Activated naive CD8-positive, alpha-beta T cell treated with anti-CD3 and anti-CD28 coated beads for 36 hours (primary cell): Measurements from ENCODE around the gene AAK1. TPM values are rescaled to one million over a fixed set of nuclear protein-coding genes. Genes with fewer than 3 reads are reported as not detected.

Experiments
- DNase-seq: peaks from one replicate; pipeline ENCODE4 v3.0.0; 2021
- H3K27ac Mint-ChIP-seq: one replicate; pipeline ENCODE4 v1.8.0; 2022; ENCODE audit warnings: mild to moderate bottlenecking, moderate library complexity, mixed read lengths
- H3K27me3 Mint-ChIP-seq: one replicate; pipeline ENCODE4 v1.8.0; 2022; ENCODE audit warnings: mild to moderate bottlenecking, mixed read lengths
- H3K36me3 Mint-ChIP-seq: one replicate; pipeline ENCODE4 v1.8.0; 2021; ENCODE audit warnings: mild to moderate bottlenecking, mixed read lengths
- H3K4me1 Mint-ChIP-seq: one replicate; pipeline ENCODE4 v1.8.0; 2021; ENCODE audit warnings: mixed read lengths
- H3K4me3 Mint-ChIP-seq: one replicate; pipeline ENCODE4 v1.8.0; 2022; ENCODE audit warnings: mild to moderate bottlenecking, moderate library complexity, mixed read lengths
- H3K9me3 Mint-ChIP-seq: one replicate; pipeline ENCODE4 v1.8.0; 2022; ENCODE audit warnings: mixed read lengths
- total RNA-seq, 2 experiments: library from RNA; stranded (reverse); gene quantifications; one replicate each; pipeline ENCODE4 v1.2.3, GENCODE V29; 2021

The AAK1 gene
- total RNA-seq, 2 experiments from 2014 or later = 78.3 to 85.4 TPM

- Mint-ChIP-seq H3K36me3 (peaks cover 40% of the 10 kb centered on the region), H3K27ac (peak overlapping the region; percentile 87)
Observed at GRCh38 chr2:69642709-69643601, 584 bp downstream of the AAK1 start.

GRCh38 chr2:69641887-69642708 lies 1.4 kb downstream of the AAK1 start:
- no peaks in the 10 kb centered on the region for H3K9me3 Mint-ChIP-seq
- DNase-seq = no peak
- peaks cover 46% of the 10 kb centered on the region for H3K36me3 Mint-ChIP-seq
- H3K4me1 Mint-ChIP-seq = peaks cover 63% of the 10 kb centered on the region
- H3K4me3 Mint-ChIP-seq = peak overlapping the region; percentile 89
- no peaks in the 10 kb centered on the region for H3K27me3 Mint-ChIP-seq
- H3K27ac Mint-ChIP-seq = peak overlapping the region; percentile 87

More at GRCh38 chr2:69642709-69643601, 584 bp downstream of the AAK1 start:
- peak; percentile 61 for DNase-seq
- Mint-ChIP-seq H3K4me1 (peaks cover 57% of the 10 kb centered on the region), H3K27me3 (no peaks in the 10 kb centered on the region), H3K4me3 (peak overlapping the region; percentile 89), H3K9me3 (no peaks in the 10 kb centered on the region)

GRCh38 chr2:69641471-69641870 lies 2.1 kb downstream of the AAK1 start:
- H3K36me3 Mint-ChIP-seq = peaks cover 45% of the 10 kb centered on the region
- H3K27ac Mint-ChIP-seq = peak overlapping the region; percentile 87
- H3K4me1 Mint-ChIP-seq = peaks cover 59% of the 10 kb centered on the region
- H3K4me3 Mint-ChIP-seq = peak overlapping the region; percentile 89
- H3K9me3 Mint-ChIP-seq = no peaks in the 10 kb centered on the region
- no peak for DNase-seq
- H3K27me3 Mint-ChIP-seq = no peaks in the 10 kb centered on the region

- no peak for DNase-seq
- Mint-ChIP-seq H3K36me3 (peaks cover 54% of the 10 kb centered on the region), H3K4me1 (peaks cover 48% of the 10 kb centered on the region), H3K9me3 (no peaks in the 10 kb centered on the region), H3K27ac (peak overlapping the region; percentile 87), H3K27me3 (no peaks in the 10 kb centered on the region), H3K4me3 (peak overlapping the region; percentile 89)
Observed at GRCh38 chr2:69639266-69639665, 4.3 kb downstream of the AAK1 start.

- no peaks in the 10 kb centered on the region for H3K27me3 Mint-ChIP-seq
- H3K27ac Mint-ChIP-seq = peak overlapping the region; percentile 40
- H3K9me3 Mint-ChIP-seq = no peaks in the 10 kb centered on the region
- DNase-seq = no peak
- peaks cover 51% of the 10 kb centered on the region for H3K4me1 Mint-ChIP-seq
- peak overlapping the region; percentile 30 for H3K4me3 Mint-ChIP-seq
- H3K36me3 Mint-ChIP-seq = peaks cover 55% of the 10 kb centered on the region
Observed at GRCh38 chr2:69638630-69639029, 4.9 kb downstream of the AAK1 start.

- no peaks in the 10 kb centered on the region for H3K27me3 Mint-ChIP-seq
- DNase-seq = no peak
- no peaks in the 10 kb centered on the region for H3K9me3 Mint-ChIP-seq
- peak overlapping the region; percentile 40 for H3K27ac Mint-ChIP-seq
- peaks cover 55% of the 10 kb centered on the region for H3K36me3 Mint-ChIP-seq
- H3K4me1 Mint-ChIP-seq = peaks cover 52% of the 10 kb centered on the region
- H3K4me3 Mint-ChIP-seq = peak overlapping the region; percentile 30
Observed at GRCh38 chr2:69637923-69638322, 5.6 kb downstream of the AAK1 start.

GRCh38 chr2:69636395-69636794 lies 7.1 kb downstream of the AAK1 start:
- no peak overlapping the region for H3K4me3 Mint-ChIP-seq
- H3K36me3 Mint-ChIP-seq = peaks cover 55% of the 10 kb centered on the region
- peaks cover 62% of the 10 kb centered on the region for H3K4me1 Mint-ChIP-seq

GRCh38 chr2:69635432-69635831 lies 8.1 kb downstream of the AAK1 start:
- H3K36me3 Mint-ChIP-seq = peaks cover 53% of the 10 kb centered on the region
- H3K4me1 Mint-ChIP-seq = peaks cover 67% of the 10 kb centered on the region
- no peaks in the 10 kb centered on the region for H3K27me3 Mint-ChIP-seq
- no peak for DNase-seq
- no peaks in the 10 kb centered on the region for H3K9me3 Mint-ChIP-seq
- no peak overlapping the region for H3K4me3 Mint-ChIP-seq
- H3K27ac Mint-ChIP-seq = no peak overlapping the region

More at GRCh38 chr2:69636395-69636794, 7.1 kb downstream of the AAK1 start:
- no peak overlapping the region for H3K27ac Mint-ChIP-seq
- H3K9me3 Mint-ChIP-seq = no peaks in the 10 kb centered on the region
- no peaks in the 10 kb centered on the region for H3K27me3 Mint-ChIP-seq
- DNase-seq = no peak

GRCh38 chr2:69634196-69634821 lies 9.2 kb downstream of the AAK1 start:
- DNase-seq = no peak
- Mint-ChIP-seq H3K27ac (peak overlapping the region; percentile 55), H3K9me3 (no peaks in the 10 kb centered on the region), H3K36me3 (peaks cover 45% of the 10 kb centered on the region), H3K4me1 (peaks cover 58% of the 10 kb centered on the region), H3K4me3 (no peak overlapping the region), H3K27me3 (no peaks in the 10 kb centered on the region)

- H3K27ac Mint-ChIP-seq = no peak overlapping the region
Observed at GRCh38 chr2:69631402-69631801, 12.1 kb downstream of the AAK1 start.

GRCh38 chr2:69629921-69630608 lies 13.5 kb downstream of the AAK1 start:
- Mint-ChIP-seq H3K27me3 (no peaks in the 10 kb centered on the region), H3K27ac (peak overlapping the region; percentile 52), H3K4me3 (no peak overlapping the region), H3K9me3 (no peaks in the 10 kb centered on the region), H3K36me3 (peaks cover 23% of the 10 kb centered on the region), H3K4me1 (peaks cover 33% of the 10 kb centered on the region)
- no peak for DNase-seq

More at GRCh38 chr2:69631402-69631801, 12.1 kb downstream of the AAK1 start:
- Mint-ChIP-seq H3K9me3 (no peaks in the 10 kb centered on the region), H3K27me3 (no peaks in the 10 kb centered on the region), H3K4me1 (peaks cover 35% of the 10 kb centered on the region), H3K4me3 (no peak overlapping the region), H3K36me3 (peaks cover 26% of the 10 kb centered on the region)
- DNase-seq = no peak

- peaks cover 27% of the 10 kb centered on the region for H3K4me1 Mint-ChIP-seq
- DNase-seq = no peak
- H3K27me3 Mint-ChIP-seq = no peaks in the 10 kb centered on the region
- H3K36me3 Mint-ChIP-seq = peaks cover 15% of the 10 kb centered on the region
- no peak overlapping the region for H3K4me3 Mint-ChIP-seq
- H3K27ac Mint-ChIP-seq = no peak overlapping the region
- no peaks in the 10 kb centered on the region for H3K9me3 Mint-ChIP-seq
Observed at GRCh38 chr2:69628325-69629021, 15.1 kb downstream of the AAK1 start.

- Mint-ChIP-seq H3K27ac (no peak overlapping the region), H3K27me3 (no peaks in the 10 kb centered on the region), H3K9me3 (peaks cover 5% of the 10 kb centered on the region), H3K36me3 (peaks cover 9% of the 10 kb centered on the region), H3K4me1 (peaks cover 18% of the 10 kb centered on the region), H3K4me3 (no peak overlapping the region)
- no peak for DNase-seq
Observed at GRCh38 chr2:69625078-69625795, 18.3 kb downstream of the AAK1 start.
